ENCODE measurements around the gene CTNNA3. TPM values are rescaled to one million over a fixed set of nuclear protein-coding genes. Genes with fewer than 3 reads are reported as not detected.

The CTNNA3 gene
- total RNA-seq, 4 donors from 2014 or later = 1.5 to 9.8 (median 4.3) TPM

- Histone ChIP-seq H3K27me3 (no peaks in the 10 kb centered on the region), H3K27ac (no peak overlapping the region), H3K4me3 (no peak overlapping the region), H3K9me3 (no peaks in the 10 kb centered on the region), H3K4me1 (no peaks in the 10 kb centered on the region), H3K36me3 (no peaks in the 10 kb centered on the region)
- no peak for DNase-seq
- intact Hi-C loops (cut with DNase I; ENCODE audit: low total_unique reads) = no loop called here
- no peak for TF ChIP-seq POLR2A (IDR thresholded peaks at IDR 0.05)
- TF ChIP-seq, protein P1, sequence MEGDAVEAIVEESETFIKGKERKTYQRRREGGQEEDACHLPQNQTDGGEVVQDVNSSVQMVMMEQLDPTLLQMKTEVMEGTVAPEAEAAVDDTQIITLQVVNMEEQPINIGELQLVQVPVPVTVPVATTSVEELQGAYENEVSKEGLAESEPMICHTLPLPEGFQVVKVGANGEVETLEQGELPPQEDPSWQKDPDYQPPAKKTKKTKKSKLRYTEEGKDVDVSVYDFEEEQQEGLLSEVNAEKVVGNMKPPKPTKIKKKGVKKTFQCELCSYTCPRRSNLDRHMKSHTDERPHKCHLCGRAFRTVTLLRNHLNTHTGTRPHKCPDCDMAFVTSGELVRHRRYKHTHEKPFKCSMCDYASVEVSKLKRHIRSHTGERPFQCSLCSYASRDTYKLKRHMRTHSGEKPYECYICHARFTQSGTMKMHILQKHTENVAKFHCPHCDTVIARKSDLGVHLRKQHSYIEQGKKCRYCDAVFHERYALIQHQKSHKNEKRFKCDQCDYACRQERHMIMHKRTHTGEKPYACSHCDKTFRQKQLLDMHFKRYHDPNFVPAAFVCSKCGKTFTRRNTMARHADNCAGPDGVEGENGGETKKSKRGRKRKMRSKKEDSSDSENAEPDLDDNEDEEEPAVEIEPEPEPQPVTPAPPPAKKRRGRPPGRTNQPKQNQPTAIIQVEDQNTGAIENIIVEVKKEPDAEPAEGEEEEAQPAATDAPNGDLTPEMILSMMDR (IDR thresholded peaks at IDR 0.05) = no peak
Observed at GRCh38 chr10:67200913-67201564, 495.0 kb downstream of the CTNNA3 start.

GRCh38 chr10:67175354-67175753 lies 520.6 kb downstream of the CTNNA3 start:
- no peak overlapping the region for H3K27ac ChIP-seq
- no peaks in the 10 kb centered on the region for H3K36me3 ChIP-seq
- intact Hi-C loops (cut with DNase I; ENCODE audit: low total_unique reads) = no loop called here
- TF ChIP-seq, protein P1 (IDR thresholded peaks at IDR 0.05) = no peak
- no peak for TF ChIP-seq POLR2A (IDR thresholded peaks at IDR 0.05)
- H3K4me3 ChIP-seq = no peak overlapping the region
- DNase-seq = no peak
- no peaks in the 10 kb centered on the region for H3K9me3 ChIP-seq
- H3K27me3 ChIP-seq = no peaks in the 10 kb centered on the region
- H3K4me1 ChIP-seq = no peaks in the 10 kb centered on the region

GRCh38 chr10:67173787-67174186 lies 522.2 kb downstream of the CTNNA3 start:
- Histone ChIP-seq H3K27me3 (no peaks in the 10 kb centered on the region), H3K36me3 (no peaks in the 10 kb centered on the region), H3K27ac (no peak overlapping the region), H3K4me1 (no peaks in the 10 kb centered on the region), H3K9me3 (no peaks in the 10 kb centered on the region), H3K4me3 (no peak overlapping the region)
- intact Hi-C loops (cut with DNase I; ENCODE audit: low total_unique reads) = no loop called here
- TF ChIP-seq POLR2A (IDR thresholded peaks at IDR 0.05) = no peak
- TF ChIP-seq, protein P1 (IDR thresholded peaks at IDR 0.05) = no peak
- no peak for DNase-seq

DNA sequence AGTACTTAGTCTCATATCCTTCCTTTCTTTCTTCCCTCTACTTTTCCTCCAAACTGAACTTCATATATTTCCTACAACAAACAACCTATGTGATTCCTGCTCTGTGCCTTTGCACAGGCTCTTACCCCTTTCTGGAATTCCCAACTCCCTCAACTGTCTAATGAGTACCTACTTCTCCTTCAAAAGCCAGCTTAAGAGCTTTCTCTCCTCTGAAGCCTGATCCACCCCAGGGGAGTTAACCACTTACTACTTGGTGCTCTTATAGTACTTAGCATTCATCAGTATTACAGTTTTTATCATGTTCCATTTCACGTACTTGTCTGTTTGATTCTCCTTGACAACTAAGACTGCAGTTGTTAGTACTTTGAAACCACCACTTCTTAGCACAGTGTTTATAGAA lies 524.0 kb downstream of the CTNNA3 start:
- Histone ChIP-seq H3K27ac (no peak overlapping the region), H3K9me3 (no peaks in the 10 kb centered on the region), H3K4me1 (no peaks in the 10 kb centered on the region), H3K36me3 (no peaks in the 10 kb centered on the region), H3K4me3 (no peak overlapping the region), H3K27me3 (no peaks in the 10 kb centered on the region)
- TF ChIP-seq POLR2A (IDR thresholded peaks at IDR 0.05) = no peak
- TF ChIP-seq, protein P1 (IDR thresholded peaks at IDR 0.05) = no peak
- no peak for DNase-seq
- intact Hi-C loops (cut with DNase I; ENCODE audit: low total_unique reads) = no loop called here

GRCh38 chr10:67156239-67156638 lies 539.8 kb downstream of the CTNNA3 start:
- no peak for DNase-seq
- Histone ChIP-seq H3K27ac (no peak overlapping the region), H3K36me3 (no peaks in the 10 kb centered on the region), H3K4me1 (no peaks in the 10 kb centered on the region), H3K27me3 (no peaks in the 10 kb centered on the region), H3K9me3 (no peaks in the 10 kb centered on the region), H3K4me3 (no peak overlapping the region)
- TF ChIP-seq POLR2A (IDR thresholded peaks at IDR 0.05) = no peak
- TF ChIP-seq, protein P1 (IDR thresholded peaks at IDR 0.05) = no peak
- intact Hi-C loops (cut with DNase I; ENCODE audit: low total_unique reads) = no loop called here

Data from uterus (tissue), 4 donors.